Measurements from ENCODE around the gene LGALS8.

The LGALS8 gene

DNA sequence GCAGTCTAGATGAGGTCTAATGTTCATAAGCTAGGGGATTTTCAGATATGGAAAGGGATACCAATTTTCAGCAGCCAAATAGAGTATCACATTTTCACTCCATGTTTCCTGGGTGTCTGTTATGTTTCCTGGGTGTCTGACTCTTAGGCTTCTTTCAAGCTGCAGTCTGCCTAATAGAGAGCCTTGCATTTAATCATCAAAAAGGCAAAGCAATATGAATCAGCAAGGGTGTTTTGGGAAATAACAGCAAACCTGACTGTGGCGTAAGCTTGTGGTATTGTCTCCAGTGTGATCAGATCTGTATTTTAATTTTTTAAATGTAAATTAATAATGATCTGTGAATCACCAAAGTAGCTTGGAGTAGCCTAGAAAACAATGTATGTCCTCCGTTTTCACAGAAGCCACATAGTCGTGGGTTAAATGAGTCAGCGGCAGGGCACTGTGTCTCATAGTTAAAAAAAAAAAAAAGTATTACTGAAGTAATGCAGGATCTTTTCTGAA, 10.4 kb downstream of the LGALS8 start:
- TF ChIP-seq, protein P1, sequence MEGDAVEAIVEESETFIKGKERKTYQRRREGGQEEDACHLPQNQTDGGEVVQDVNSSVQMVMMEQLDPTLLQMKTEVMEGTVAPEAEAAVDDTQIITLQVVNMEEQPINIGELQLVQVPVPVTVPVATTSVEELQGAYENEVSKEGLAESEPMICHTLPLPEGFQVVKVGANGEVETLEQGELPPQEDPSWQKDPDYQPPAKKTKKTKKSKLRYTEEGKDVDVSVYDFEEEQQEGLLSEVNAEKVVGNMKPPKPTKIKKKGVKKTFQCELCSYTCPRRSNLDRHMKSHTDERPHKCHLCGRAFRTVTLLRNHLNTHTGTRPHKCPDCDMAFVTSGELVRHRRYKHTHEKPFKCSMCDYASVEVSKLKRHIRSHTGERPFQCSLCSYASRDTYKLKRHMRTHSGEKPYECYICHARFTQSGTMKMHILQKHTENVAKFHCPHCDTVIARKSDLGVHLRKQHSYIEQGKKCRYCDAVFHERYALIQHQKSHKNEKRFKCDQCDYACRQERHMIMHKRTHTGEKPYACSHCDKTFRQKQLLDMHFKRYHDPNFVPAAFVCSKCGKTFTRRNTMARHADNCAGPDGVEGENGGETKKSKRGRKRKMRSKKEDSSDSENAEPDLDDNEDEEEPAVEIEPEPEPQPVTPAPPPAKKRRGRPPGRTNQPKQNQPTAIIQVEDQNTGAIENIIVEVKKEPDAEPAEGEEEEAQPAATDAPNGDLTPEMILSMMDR (IDR thresholded peaks at IDR 0.05; ENCODE audit: low read depth, low read length): no peak
- no peak overlapping the region for H3K4me3 ChIP-seq (ENCODE audit: low read depth, low read length)

DNA sequence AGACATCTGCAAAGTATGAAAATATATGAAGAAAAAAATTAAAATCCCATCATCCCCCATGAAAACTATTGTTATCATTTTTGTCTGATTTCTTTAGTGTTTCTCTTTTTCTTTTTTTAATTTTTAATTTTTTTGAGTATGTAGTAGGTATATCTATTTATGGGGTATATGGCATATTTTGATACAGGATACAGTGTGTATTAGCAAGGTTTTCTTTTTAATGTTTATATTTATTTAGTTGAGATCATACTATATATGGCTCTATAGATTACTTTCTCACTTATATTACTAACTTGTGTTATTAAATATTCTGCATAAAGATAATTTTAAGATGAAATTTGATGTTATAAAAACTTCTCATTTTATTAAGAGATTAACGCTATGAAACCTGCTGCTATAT, 11.4 kb downstream of the LGALS8 start:
- no peak overlapping the region for H3K4me3 ChIP-seq (ENCODE audit: low read depth, low read length)
- TF ChIP-seq, protein P1 (IDR thresholded peaks at IDR 0.05; ENCODE audit: low read depth, low read length): no peak

DNA sequence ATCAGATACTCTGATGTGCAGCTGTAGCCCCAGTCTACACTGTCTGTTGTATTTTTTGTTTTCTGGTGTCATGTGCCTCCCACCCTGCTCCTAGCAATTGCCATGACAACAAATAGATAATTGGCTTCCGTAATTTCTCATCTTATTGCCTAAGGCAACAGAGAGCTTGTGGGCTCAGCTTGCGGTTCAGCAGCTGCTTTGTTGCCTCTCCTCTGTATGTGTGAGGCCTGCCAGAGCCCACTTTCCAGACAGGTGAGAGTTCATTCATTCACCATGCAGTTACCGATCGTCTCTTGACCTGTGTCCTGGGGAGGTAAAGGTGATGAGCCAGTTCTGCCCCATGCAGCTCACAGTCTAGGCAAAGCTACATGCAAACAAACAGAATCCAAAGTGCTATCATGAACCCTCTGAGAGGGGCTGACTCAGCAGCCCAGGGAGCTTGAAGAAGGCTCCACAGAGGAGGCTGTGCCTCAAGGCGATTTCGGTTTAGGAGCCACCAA, 11.9 kb downstream of the LGALS8 start:
- TF ChIP-seq, protein P1 (IDR thresholded peaks at IDR 0.05; ENCODE audit: low read depth, low read length): no peak
- H3K4me3 ChIP-seq (ENCODE audit: low read depth, low read length): no peak overlapping the region

DNA sequence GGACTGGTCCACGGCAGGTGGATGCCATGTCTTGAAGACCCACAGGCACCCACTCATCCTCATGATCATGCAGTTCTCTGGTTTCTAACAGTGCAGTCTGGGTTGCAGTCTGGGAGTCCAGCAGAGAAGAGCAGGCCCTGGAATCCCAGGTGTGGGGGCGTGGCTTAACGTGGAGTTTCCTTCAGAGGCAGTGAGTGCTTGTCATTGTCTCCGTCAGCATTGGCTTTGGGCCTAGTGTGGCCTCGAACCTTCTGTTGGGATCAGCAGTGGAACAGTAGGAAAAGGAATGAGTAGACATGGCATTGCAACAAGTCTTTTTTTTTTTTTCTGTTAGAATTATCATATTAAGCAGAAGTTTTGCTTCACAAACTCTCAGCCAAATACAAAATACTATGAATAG, 12.8 kb downstream of the LGALS8 start:
- no peak overlapping the region for H3K4me3 ChIP-seq (ENCODE audit: low read depth, low read length)
- TF ChIP-seq, protein P1 (IDR thresholded peaks at IDR 0.05; ENCODE audit: low read depth, low read length): no peak

- TF ChIP-seq, protein P1 (IDR thresholded peaks at IDR 0.05; ENCODE audit: low read depth, low read length): no peak
These were observed 17.2 kb downstream of the LGALS8 start for GRCh38 chr1:236540813-236541465.

GRCh38 chr1:236541710-236542109, 17.9 kb downstream of the LGALS8 start:
- TF ChIP-seq, protein P1 (IDR thresholded peaks at IDR 0.05; ENCODE audit: low read depth, low read length): no peak
- no peak overlapping the region for H3K4me3 ChIP-seq (ENCODE audit: low read depth, low read length)

More at GRCh38 chr1:236540813-236541465, 17.2 kb downstream of the LGALS8 start:
- H3K4me3 ChIP-seq (ENCODE audit: low read depth, low read length): no peak overlapping the region

GRCh38 chr1:236543065-236543669, 19.4 kb downstream of the LGALS8 start:
- TF ChIP-seq, protein P1 (IDR thresholded peaks at IDR 0.05; ENCODE audit: low read depth, low read length): no peak
- no peak overlapping the region for H3K4me3 ChIP-seq (ENCODE audit: low read depth, low read length)

Data from WI38 (cell line).